ENCODE data around the gene BMPR1A.

Gene BMPR1A

DNA sequence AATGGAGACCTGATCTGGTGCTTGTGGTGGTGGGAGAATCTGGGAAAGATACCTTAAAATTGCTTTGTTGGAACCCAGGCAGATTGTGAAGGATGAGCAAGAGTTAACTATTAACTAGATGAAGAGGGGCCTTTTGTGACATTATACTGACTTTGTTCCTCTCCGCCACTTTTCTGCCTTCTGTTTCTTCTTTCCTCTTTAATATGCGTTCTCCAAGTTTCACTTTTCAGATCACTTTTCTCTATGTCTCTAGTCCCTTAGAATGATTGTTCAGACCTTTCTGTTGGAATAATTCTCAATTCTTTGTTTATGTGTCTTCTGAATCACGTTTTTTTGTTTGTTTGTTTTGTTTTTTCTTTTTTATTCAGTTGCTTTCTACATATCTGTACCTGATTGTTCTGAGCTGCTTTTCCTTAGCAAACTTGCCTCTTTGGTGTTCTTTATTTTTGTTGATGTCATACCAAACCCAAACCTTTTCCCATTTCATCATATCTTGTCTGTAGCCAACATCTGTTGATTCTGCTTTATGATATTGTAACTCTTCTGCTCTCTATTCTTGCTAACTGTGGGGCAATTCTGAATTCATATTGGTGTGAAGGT is 2.8 kb downstream of the BMPR1A start:
- peak overlapping the region; percentile 85 for H3K4me3 ChIP-seq (replicated peaks; ENCODE audit: low read depth, low read length)
- no peak for DNase-seq (ENCODE audit: extremely low read depth, low read depth)
- no peak for TF ChIP-seq CTCF (IDR thresholded peaks at IDR 0.05; ENCODE audit: low read depth, low read length, missing control alignments)

GRCh38 chr10:86763404-86763803 is 7.0 kb downstream of the BMPR1A start:
- no peak for TF ChIP-seq CTCF (IDR thresholded peaks at IDR 0.05; ENCODE audit: low read depth, low read length, missing control alignments)
- no peak overlapping the region for H3K4me3 ChIP-seq (replicated peaks; ENCODE audit: low read depth, low read length)
- DNase-seq (ENCODE audit: extremely low read depth, low read depth): no peak

- H3K4me3 ChIP-seq (replicated peaks; ENCODE audit: low read depth, low read length): no peak overlapping the region
- no peak for DNase-seq (ENCODE audit: extremely low read depth, low read depth)
- TF ChIP-seq CTCF (IDR thresholded peaks at IDR 0.05; ENCODE audit: low read depth, low read length, missing control alignments): no peak
Measured at GRCh38 chr10:86765548-86765947, 9.1 kb downstream of the BMPR1A start.

DNA sequence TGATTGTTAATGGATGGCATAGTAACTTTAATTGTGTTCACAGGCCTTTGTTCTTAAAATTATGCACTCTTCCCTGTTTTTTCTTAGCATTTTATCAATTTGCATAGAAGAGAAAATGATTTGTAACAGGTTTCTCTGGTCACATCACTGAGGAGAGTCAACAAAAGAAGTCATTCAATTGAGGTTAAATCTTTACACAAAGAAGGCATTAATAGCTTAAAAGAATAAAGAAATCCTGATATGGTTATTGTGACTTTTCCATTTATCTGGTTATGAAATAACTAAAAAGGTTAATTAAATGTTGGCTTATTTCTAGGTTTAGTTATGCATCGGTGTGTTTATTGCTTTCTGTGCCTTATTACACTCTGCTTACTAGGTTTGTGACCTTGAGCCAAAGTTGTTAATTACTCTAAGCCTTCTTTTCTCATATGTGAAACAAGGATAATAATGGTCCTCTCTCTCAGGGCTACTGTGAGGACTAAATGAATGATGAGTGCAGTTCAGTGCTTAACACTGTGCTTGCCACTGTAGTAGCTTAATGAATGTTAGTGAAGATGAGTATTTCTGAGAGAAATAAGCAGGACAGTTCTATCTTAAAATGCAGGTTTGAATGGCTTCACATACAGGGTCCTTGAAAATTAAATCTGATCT is 12.1 kb downstream of the BMPR1A start:
- TF ChIP-seq CTCF (IDR thresholded peaks at IDR 0.05; ENCODE audit: low read depth, low read length, missing control alignments): no peak
- DNase-seq (ENCODE audit: extremely low read depth, low read depth): no peak

DNA sequence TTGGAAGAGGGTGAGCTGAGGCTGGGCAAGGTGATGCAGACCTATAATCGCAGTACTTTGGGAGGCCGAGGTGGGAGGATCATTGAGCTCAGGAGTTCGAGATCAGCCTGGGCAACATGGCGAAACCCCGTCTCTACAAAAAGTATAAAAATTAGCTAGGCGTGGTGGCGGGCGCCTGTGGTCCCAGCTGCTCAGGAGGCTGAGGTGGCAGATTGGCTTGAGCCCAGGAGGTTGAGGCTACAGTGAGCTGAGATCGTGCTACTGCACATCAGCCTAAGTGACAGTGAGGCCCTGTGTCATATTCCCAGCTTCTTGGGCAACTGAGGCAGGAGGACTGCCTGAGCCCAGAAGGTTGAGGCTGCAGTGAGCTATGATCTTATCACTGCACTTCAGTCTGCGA is 13.6 kb downstream of the BMPR1A start:
- TF ChIP-seq CTCF (IDR thresholded peaks at IDR 0.05; ENCODE audit: low read depth, low read length, missing control alignments): no peak
- H3K4me3 ChIP-seq (replicated peaks; ENCODE audit: low read depth, low read length): no peak overlapping the region
- DNase-seq (ENCODE audit: extremely low read depth, low read depth): no peak

More for the DNA sequence above, 12.1 kb downstream of the BMPR1A start:
- H3K4me3 ChIP-seq (replicated peaks; ENCODE audit: low read depth, low read length): no peak overlapping the region

DNA sequence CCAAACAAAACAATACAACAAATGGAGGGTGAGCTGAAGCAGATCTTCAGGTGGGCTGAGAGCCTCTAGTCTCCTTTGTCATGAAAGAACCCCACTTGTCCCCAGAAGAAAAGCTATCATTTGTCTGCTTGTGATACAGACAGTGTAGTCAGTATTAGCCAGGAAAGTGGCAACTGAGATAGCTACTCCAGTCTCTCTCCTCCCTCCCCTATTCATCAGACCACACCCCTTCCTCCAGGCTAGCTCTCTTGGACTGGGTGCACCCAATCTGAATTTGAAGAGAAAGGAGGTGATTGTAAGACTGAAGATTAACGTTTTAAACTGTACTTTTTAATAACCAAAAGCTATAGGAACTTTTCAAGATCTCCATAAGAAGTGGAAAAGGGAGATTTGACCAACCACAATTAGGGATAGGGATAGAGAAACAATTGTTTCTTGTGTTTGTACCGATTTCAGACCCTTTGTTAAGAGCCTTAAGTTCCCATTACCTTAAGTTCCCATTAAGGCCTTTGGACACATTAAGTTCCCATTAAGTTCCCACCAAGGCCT is 14.1 kb downstream of the BMPR1A start:
- H3K4me3 ChIP-seq (replicated peaks; ENCODE audit: low read depth, low read length): no peak overlapping the region
- DNase-seq (ENCODE audit: extremely low read depth, low read depth): no peak
- TF ChIP-seq CTCF (IDR thresholded peaks at IDR 0.05; ENCODE audit: low read depth, low read length, missing control alignments): no peak
